Activated T-cell treated with anti-CD3 and anti-CD28 coated beads for 48 hours (primary cell): ENCODE results near the gene BRCA1.

Experiments
- DNase-seq: peaks from one replicate; pipeline ENCODE4 v3.0.0-alpha.2; 2020; ENCODE audit warnings: low read depth

BRCA1 gene

DNA sequence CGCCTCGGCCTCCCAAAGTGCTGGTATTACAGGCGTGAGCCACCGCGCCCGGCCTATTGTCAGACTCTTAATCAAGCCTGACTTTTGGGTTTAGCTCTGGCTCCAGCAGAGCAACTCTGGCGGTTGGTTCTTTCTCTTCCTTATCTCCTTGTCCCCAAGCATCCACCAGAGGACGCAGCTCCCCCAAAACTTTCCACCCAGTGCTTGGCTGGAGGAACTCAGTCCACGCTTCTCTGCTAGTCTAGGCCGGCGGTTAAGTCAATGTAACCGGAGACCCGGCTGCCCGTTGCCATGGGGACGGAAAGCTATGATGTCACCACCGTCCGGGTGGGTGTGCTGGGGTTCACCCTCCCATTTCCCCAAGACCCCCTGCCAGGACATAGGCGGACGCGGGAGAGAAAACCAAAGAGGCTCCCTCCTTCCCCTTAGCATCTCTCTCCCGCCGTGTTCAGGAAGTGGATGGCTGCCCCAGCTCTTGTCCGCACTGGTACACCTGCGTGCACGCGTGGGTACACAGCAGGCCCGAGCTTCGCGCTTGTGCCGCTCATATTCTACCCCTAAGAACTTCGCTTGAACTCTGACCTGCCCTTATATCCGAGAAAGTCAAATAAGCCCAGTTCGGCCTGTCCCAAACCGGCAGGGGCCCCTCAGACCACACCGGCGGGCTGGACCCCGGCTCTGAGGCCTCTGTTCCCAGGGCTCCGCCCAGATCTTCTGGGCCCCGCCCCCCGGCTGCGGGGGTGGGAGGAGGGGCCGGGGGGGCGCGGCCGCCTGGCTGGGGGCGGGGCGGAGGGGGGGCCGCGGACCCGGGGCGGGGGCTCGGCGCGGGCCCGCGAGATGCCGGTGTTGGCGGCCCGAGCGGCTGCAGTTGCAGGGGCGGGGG is 100.5 kb downstream of the BRCA1 start, which contains the start of gene RND2:
RND2 (plus strand) TSS at position 825 of the 883 bp plus-strand sequence. CDS start 117 bp downstream, outside the sequence.
- DNase-seq = peak; percentile 69

DNA sequence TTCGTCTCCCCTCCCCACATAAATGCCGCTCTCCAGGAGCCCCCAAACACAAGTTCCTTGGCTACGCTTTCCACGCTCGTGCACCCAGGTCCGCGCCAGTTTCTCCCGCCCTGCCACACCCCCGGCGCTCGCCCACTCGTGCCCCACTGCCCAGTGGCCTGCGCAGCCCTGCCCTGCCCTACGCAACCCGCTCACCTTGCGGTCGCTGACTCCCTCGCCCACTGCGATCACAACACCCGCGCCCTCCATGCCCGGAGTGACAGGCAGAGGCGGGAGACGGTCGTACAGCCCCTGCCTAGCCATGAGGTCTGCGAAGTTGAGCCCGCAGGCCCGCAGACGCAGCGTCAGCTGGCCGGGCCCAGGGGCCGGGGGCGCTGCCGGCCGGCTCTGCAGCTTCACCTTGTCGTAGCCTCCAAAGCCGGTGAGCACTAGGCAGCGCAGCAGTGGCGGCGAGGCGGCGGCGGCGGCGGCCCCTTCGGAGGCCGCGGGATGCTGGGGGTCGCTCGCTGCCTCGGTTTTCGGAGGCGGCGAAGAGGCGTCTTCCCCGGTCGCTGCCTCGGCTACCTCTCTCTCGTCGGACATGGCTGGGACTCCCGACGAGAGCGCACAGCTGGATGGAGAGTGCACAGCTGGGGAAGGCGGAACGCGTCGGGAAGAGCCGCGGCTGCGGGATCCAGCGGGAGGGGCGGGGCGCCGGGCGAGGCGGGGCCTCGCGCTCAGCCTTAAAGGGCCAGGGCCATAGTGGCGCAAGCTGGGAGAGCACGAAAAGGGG is 103.2 kb downstream of the BRCA1 start, which contains the start of gene VAT1:
VAT1 (minus strand) TSS at position 645 of the 772 bp plus-strand sequence; CDS start at position 582, 63 bp downstream.
- DNase-seq = peak; percentile 68

- no peak for DNase-seq
Measured at GRCh38 chr17:43020789-43021740, 104.1 kb downstream of the BRCA1 start.

DNA sequence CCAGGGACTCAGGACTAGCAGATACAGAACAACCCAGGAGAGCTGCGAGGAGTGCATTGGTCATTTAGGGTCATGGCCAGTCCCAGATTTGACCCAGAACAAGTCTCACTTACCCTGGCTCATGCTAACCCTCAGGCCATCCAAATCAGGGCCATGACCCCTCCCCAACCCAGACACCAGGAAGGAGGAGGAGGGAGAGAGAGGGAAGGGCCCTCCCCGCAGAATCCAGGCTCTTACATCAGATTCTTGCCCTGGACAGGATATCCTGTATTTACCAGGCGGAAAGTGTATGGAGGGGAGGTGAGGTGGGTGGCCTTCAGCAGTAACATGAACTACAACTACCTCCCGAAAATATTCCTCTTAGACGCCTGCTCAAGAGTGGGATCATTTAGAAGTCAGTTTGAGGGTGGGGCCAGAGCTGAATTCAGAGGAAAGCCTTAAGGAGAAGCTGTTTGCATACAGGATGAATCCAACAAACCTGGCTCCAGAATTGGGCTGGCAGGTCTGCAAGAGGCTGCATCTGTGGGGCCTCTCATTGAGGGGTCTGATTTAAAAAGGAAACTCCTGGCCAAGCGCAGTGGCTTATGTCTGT is 105.0 kb downstream of the BRCA1 start:
- DNase-seq = no peak

DNA sequence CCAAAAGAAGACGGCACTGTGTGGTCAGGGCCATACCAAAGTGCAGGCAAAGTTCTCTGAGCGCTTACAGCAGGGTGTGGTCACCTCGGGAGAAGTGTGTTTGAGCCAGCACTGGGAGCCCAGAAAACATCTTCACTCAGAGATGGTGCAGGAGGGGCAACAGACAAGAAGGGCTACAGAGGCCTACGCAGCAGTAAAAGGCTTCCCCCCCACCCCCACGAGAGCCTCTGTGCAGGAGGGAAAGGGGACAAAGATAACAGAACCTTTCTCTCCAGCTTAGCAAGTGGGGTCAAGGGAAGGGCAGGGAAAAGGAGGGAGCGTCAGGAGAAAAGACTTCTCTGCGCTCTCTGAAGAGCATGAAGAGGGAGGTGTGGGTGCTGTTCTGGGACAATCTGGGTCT is 105.7 kb downstream of the BRCA1 start:
- DNase-seq = no peak

DNA sequence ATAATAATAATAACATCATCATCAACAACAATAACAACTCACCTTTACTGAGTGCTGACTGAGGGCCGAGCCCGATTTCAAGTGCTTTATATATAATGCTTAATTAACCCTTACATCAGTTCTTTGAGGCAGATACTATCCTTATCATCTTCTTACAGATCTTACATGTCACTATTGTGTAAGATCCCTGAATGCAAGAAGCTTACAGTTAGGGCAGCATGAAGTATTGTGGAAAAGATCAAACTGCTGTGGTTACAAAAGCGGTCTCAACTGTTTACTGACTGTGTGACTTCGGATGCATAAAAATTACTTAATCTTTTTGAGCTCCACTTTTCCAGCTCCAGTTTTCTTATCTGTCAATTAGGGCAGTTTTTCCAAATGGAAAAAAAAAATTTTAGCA is 106.2 kb downstream of the BRCA1 start:
- DNase-seq = no peak

- DNase-seq = no peak
Measured at GRCh38 chr17:43018008-43018853, 106.9 kb downstream of the BRCA1 start.

DNA sequence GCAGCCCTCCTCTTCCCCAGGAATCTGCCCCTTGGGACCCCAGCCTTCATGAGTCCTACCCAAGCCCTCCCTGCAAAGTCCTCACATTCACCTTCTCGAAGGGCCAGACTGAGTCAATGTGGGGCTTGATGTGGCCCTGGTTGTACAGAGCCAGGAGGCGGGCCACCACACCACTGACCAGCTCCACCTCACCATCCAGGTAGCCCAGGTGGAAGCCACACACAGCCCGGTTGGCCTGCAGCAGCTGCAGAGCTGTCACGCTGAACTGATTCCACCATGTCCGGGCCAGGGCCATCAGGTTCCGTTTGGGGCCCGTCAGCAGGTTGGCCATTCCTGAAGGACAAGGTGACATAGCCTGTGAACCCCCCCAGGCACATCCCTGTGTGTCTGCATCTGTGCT is 108.9 kb downstream of the BRCA1 start:
- no peak for DNase-seq

DNA sequence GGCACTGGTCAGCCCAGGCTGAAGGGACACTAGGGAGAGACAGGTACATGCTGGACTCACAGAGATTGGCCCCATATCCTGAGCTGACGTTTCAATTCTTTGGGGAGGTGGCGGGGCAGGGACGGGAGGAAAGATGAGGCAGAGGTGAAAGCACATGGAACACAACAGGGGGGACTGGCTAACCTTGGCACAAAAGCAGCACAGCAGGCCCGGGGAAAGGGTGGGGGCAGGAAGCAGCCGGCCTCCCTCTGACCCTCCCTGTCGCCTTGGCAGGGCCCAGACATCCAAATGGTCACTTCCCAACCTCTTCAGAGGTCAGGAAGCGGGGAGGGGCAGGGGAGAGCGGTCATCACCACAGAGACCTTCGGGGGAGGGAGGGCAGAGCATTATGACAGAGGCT is 109.6 kb downstream of the BRCA1 start:
- no peak for DNase-seq

GRCh38 chr17:43014649-43015542 is 110.3 kb downstream of the BRCA1 start:
- DNase-seq = no peak

- no peak for DNase-seq
Measured at GRCh38 chr17:43014020-43014648, 111.0 kb downstream of the BRCA1 start.

- no peak for DNase-seq
Measured at GRCh38 chr17:43013296-43013695, 111.9 kb downstream of the BRCA1 start.

DNA sequence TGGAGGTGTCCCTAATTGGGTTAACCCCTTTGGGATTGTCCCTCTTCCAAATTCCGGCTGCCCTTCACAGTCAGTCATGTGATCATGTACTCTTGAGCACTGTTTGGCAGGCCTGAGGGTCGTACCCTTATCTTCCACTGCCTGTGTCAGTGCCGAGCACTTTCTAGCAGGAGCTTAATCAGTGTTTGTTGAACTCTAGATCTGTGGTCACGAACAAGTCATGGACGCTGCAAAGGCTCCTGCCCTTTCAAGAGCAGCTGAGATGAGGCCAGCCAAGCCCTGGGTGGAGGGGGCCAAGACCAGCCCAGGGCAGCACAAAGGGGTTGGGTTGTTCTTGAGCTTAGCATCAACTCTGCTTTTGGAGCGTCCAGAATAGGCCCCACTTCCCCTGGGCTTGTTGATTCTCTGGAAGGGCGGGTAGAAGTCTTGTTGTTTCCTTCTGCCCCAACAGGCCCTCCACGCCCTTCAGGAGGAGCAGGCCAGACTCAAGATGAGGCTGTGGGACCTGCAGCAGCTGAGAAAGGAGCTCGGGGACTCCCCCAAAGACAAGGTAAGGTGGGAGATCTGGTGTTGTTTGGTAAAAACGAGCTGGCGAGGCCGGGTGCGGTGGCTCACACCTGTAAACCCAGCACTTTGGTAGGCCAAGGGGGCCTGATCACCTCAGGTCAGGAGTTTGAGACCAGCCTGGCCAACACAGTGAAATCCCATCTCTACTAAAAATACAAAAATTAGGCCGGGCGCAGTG is 113.3 kb downstream of the BRCA1 start:
- no peak for DNase-seq

GRCh38 chr17:43010667-43011308 is 114.4 kb downstream of the BRCA1 start:
- no peak for DNase-seq

- peak; percentile 80 for DNase-seq
Measured at GRCh38 chr17:43006639-43007551, 118.3 kb downstream of the BRCA1 start, which contains the start of gene IFI35. IFI35 (plus strand) TSS chr17:43006784; CDS start chr17:43006948, 164 bp downstream.

GRCh38 chr17:43003542-43004172 is 121.5 kb downstream of the BRCA1 start:
- no peak for DNase-seq
